Myometrial cell (primary cell): ENCODE measurements around the gene CTDSP1. TPM values are rescaled to one million over a fixed set of nuclear protein-coding genes. Genes with fewer than 3 reads are reported as not detected.

ENCODE experiments used
- total RNA-seq: library from RNA; depleted of rRNA; stranded (reverse); fragments of >200 nt; gene quantifications from 2 replicates; pipeline ENCODE4 v1.2.3, GENCODE V29; 2015

Gene CTDSP1, protein sequence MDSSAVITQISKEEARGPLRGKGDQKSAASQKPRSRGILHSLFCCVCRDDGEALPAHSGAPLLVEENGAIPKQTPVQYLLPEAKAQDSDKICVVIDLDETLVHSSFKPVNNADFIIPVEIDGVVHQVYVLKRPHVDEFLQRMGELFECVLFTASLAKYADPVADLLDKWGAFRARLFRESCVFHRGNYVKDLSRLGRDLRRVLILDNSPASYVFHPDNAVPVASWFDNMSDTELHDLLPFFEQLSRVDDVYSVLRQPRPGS
- total RNA-seq, result 67.0 and 84.8 TPM in 2 replicates

DNA sequence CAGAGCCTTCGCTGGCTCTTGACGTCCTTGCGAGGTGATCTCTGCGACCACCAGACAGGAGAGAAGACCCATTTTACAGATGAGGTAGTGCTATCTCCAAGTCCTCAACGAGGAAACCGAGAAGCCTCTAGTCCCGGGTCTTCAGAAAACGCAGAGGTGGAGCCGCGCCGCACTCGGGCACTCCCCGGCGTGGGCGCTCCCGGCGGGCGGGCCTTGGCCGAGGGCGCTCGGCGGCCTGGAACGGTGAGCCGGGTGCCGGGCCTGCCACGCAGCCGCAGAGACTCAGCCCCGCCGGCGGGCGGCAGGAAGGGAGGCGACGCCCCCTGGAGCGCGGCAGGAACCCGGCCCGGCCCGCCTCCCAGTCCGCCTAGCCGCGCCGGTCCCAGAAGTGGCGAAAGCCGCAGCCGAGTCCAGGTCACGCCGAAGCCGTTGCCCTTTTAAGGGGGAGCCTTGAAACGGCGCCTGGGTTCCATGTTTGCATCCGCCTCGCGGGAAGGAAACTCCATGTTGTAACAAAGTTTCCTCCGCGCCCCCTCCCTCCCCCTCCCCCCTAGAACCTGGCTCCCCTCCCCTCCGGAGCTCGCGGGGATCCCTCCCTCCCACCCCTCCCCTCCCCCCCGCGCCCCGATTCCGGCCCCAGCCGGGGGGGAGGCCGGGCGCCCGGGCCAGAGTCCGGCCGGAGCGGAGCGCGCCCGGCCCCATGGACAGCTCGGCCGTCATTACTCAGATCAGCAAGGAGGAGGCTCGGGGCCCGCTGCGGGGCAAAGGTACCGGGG, at the start of gene CTDSP1:
Gene CTDSP1, plus strand, starts transcription at position 478 of the 776 bp plus-strand sequence. Its CDS starts 223 bp downstream, at position 701.

DNA sequence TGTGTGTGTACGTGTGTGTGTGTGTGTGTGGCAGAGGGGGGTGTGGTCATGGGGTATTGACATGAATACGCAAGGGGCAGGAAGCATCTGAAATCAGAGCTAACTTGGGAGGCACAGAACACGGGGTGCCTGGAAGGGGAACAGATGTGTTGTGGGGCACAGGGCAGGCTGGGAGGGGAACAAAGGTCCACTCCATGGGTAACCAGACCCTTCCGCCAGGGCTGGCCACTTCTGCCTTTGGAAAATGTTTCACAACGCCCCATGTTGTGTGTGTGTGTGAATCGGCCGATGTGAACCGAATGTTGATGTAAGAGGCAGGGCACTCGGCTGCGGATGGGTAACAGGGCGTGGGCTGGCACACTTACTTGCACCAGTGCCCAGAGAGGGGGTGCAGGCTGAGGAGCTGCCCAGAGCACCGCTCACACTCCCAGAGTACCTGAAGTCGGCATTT, 17.7 kb upstream of the CTDSP1 start, which contains the start of gene SLC11A1:
Gene SLC11A1, plus strand, starts transcription at position 358 of the 451 bp plus-strand sequence. CDS start 96 bp downstream, outside the sequence.

DNA sequence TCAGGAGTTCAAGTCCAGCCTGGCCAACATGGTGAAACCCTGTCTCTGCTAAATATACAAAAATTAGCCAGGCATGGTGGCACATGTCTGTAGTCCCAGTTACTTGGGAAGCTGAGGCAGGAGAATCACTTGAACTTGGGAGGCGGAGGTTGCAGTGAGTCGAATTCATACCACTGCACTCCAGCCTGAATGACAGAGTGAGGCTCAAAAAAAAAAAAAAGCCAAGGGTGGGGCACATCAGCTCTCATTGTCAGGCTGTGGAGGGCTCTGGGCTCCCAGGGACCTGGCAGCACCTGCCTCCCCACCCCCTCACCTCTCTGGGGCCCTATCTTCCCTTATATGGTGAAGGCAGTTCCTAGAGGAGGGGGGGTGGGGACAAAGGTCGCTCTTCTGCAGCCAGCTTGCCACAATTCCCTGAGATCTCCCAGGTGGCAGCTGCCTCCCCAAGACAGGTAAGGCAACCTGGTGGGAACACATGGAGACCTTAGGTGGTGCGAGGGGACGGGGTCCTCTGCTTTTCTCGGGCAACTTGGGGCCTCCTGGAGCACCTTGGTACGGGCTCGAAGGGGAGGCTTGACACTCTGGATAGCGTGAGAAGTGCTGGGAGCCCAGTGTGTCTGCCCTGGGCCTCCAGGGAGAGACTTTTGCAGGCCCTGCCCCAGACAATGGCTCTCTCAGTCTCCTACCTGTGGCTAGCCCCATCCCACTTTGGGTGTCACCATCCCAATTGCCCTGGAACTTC, 19.2 kb downstream of the CTDSP1 start, which contains the start of gene VIL1:
Gene VIL1, plus strand, starts transcription at position 407 of the 742 bp plus-strand sequence. CDS start 4,656 bp downstream, outside the sequence.

Other genes with a start within 250 kb of the CTDSP1 start
- not detected in 2 replicates for gene CXCR1, start 232.9 kb upstream of the CTDSP1 start, total RNA-seq
- gene ARPC2, start 182.7 kb upstream of the CTDSP1 start, total RNA-seq, result 668 and 714 TPM in 2 replicates
- gene GPBAR1, start 138.9 kb upstream of the CTDSP1 start, total RNA-seq, result 0.53 TPM in 1 of 2 replicates, not detected in the other
- gene AAMP, start 129.7 kb upstream of the CTDSP1 start, total RNA-seq, result 122 and 129 TPM in 2 replicates
- 56.2 and 61.1 TPM in 2 replicates for gene PNKD, start 129.3 kb upstream of the CTDSP1 start, total RNA-seq
- gene TMBIM1, start 107.4 kb upstream of the CTDSP1 start, total RNA-seq, result 215 and 219 TPM in 2 replicates
- gene CATIP, start 43.0 kb upstream of the CTDSP1 start, total RNA-seq, result not detected in 2 replicates
- 0.18 and 0.29 TPM in 2 replicates for gene SLC11A1, start 17.6 kb upstream of the CTDSP1 start, total RNA-seq
- gene VIL1, start 19.3 kb downstream of the CTDSP1 start, total RNA-seq, result not detected in 2 replicates
- gene USP37, start 168.5 kb downstream of the CTDSP1 start, total RNA-seq, result 2.0 and 8.5 TPM in 2 replicates
- 54.8 and 58.8 TPM in 2 replicates for gene CNOT9, start 169.0 kb downstream of the CTDSP1 start, total RNA-seq
- gene PLCD4, start 208.0 kb downstream of the CTDSP1 start, total RNA-seq, result 0.29 and 0.35 TPM in 2 replicates